ENCODE results near the gene FLVCR1. TPM values are rescaled to one million over a fixed set of nuclear protein-coding genes. Genes with fewer than 3 reads are reported as not detected.

The FLVCR1 gene
- total RNA-seq, 1 experiment from 2014 or later, result 30.8 TPM

GRCh38 chr1:212926372-212926771, 68.3 kb downstream of the FLVCR1 start:
- DNase-seq, result no peak
- H3K36me3 ChIP-seq (ENCODE audit: control insufficient read depth, insufficient read depth, low read length), result no peaks in the 10 kb centered on the region
- Mint-ChIP-seq H3K4me3 (ENCODE audit: unreplicated experiment) (no peak overlapping the region), H3K9me3 (ENCODE audit: unreplicated experiment) (peaks cover 10% of the 10 kb centered on the region), H3K27ac (ENCODE audit: unreplicated experiment) (no peak overlapping the region), H3K27me3 (ENCODE audit: insufficient read depth, unreplicated experiment) (no peaks in the 10 kb centered on the region), H3K36me3 (ENCODE audit: insufficient read depth, unreplicated experiment) (no peaks in the 10 kb centered on the region), H3K4me1 (ENCODE audit: low read depth, unreplicated experiment) (peaks cover 18% of the 10 kb centered on the region)
- CTCF ChIA-PET, result no interaction called here
- H3K9me3 ChIP-seq, result no peaks in the 10 kb centered on the region
- H3K27me3 ChIP-seq (replicated peaks; ENCODE audit: control insufficient read depth, insufficient read depth, low read length), result no peaks in the 10 kb centered on the region
- H3K4me3 ChIP-seq (ENCODE audit: low read depth, low read length), result no peak overlapping the region
- H3K4me1 ChIP-seq, result peaks cover 8% of the 10 kb centered on the region
- intact Hi-C loops (cut with micrococcal nuclease; ENCODE audit: unreplicated experiment), result no loop called here
- no TSS peak for BruUV-seq (replicated peaks)
- POLR2A ChIA-PET, result no interaction called here
- no peak for TF ChIP-seq CTCF (IDR thresholded peaks at IDR 0.05; ENCODE audit: insufficient read depth in 1 of 2, low read depth in 1 of 2, low read length in 1 of 2, severe bottlenecking in 1 of 2, unreplicated experiment in 1 of 2)

- no peaks in the 10 kb centered on the region for H3K36me3 ChIP-seq (ENCODE audit: control insufficient read depth, insufficient read depth, low read length)
Measured at GRCh38 chr1:212928323-212929291, 70.5 kb downstream of the FLVCR1 start.

More at GRCh38 chr1:212928323-212929291, 70.5 kb downstream of the FLVCR1 start:
- H3K4me1 ChIP-seq, result peaks cover 13% of the 10 kb centered on the region
- peaks cover 10% of the 10 kb centered on the region for H3K9me3 Mint-ChIP-seq (ENCODE audit: unreplicated experiment)
- TF ChIP-seq CTCF (IDR thresholded peaks at IDR 0.05; ENCODE audit: insufficient read depth in 1 of 2, low read depth in 1 of 2, low read length in 1 of 2, severe bottlenecking in 1 of 2, unreplicated experiment in 1 of 2), result no peak
- H3K9me3 ChIP-seq, result no peaks in the 10 kb centered on the region
- H3K27me3 ChIP-seq (replicated peaks; ENCODE audit: control insufficient read depth, insufficient read depth, low read length), result no peaks in the 10 kb centered on the region
- peaks cover 18% of the 10 kb centered on the region for H3K4me1 Mint-ChIP-seq (ENCODE audit: low read depth, unreplicated experiment)
- H3K27me3 Mint-ChIP-seq (ENCODE audit: insufficient read depth, unreplicated experiment), result no peaks in the 10 kb centered on the region
- intact Hi-C loops (cut with micrococcal nuclease; ENCODE audit: unreplicated experiment), result no loop called here
- ChIA-PET CTCF (interaction anchor here (0.8 kb wide), 1 partner anchor 263 kb away, joined by 4 read pairs; no protein-coding TSS in a partner anchor), POLR2A (interaction anchor here (0.5 kb wide), 1 partner anchor 10 kb away, joined by 6 read pairs; no protein-coding TSS in a partner anchor)
- no peak overlapping the region for H3K4me3 Mint-ChIP-seq (ENCODE audit: unreplicated experiment)
- H3K36me3 Mint-ChIP-seq (ENCODE audit: insufficient read depth, unreplicated experiment), result no peaks in the 10 kb centered on the region
- no peak for DNase-seq
- H3K4me3 ChIP-seq (ENCODE audit: low read depth, low read length), result no peak overlapping the region
- no peak overlapping the region for H3K27ac Mint-ChIP-seq (ENCODE audit: unreplicated experiment)
- no TSS peak for BruUV-seq (replicated peaks)
